Stimulated activated CD8-positive, alpha-beta memory T cell treated with anti-CD3 and anti-CD28 coated beads, Interleukin-15, amount 100 ng/mL, for 48 hours (primary cell): ENCODE data around the gene CLDN9.
"Not testable (repeated sequence)": the region's sequence is repeated elsewhere in the genome, so short reads cannot be mapped to it uniquely, and the experiment has no call there.

ENCODE experiments used
- DNase-seq, 2 donors: peaks; one replicate each; pipeline ENCODE4 v3.0.0-alpha.2; 2020; ENCODE audit warnings: low read depth in 2 of 2

CLDN9 gene

DNA sequence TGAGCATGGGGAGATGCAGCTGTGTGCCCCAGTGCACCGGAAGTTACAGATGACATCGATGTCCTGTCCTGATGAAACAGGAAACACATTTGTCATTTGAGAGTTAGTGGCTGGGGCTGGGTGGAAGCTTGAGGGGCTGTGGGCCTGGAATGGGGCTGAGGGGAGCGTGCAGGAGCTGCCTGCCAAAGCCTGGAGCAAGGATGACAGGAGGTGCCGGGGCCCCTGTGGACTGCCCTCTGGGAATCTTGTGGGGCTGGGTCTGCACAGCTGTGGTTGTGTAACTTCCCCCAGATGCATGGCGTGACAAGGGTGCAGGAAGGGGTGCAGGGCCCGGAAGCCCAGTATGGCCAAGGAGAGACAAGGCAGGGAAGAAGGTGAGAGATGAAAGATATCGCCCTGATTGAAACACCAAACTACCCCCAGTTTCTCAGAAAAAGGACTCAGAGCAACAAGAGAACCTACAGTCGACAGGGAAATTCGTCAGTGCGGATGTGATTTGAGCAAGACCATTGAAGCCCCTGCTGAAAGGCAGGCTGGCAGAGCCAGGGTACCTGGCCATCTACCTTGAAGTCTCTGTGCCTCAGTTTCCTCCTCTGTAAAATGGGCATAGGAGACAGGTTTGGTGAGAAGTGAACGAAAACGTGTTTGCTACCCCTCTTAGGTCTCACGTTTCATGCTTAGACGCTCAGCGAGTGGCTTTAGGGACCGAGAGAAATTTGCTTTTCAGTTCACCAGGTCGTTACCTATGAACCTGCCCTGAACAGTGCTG, 42.4 kb downstream of the CLDN9 start:
- no peak for DNase-seq

DNA sequence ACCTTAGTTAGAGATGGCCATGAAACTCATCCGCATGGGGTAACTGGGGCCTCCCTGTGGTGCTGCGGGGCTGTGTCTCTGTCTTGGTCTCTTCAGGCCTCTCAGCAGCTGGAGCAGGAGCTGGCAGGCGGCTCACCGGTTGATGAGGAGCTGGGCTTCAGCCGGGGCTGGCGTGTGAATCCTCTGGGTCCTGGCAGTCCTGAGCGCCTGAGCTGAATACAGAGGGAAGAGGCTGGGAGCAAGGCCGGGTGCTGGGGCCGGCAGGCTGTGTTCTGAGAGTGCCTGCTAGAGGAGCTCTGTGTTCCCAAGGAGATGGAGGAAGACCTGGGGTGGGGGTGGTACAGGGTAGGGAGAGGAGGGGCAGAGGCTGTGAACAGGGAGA, 43.0 kb downstream of the CLDN9 start:
- not testable (repeated sequence) for DNase-seq

DNA sequence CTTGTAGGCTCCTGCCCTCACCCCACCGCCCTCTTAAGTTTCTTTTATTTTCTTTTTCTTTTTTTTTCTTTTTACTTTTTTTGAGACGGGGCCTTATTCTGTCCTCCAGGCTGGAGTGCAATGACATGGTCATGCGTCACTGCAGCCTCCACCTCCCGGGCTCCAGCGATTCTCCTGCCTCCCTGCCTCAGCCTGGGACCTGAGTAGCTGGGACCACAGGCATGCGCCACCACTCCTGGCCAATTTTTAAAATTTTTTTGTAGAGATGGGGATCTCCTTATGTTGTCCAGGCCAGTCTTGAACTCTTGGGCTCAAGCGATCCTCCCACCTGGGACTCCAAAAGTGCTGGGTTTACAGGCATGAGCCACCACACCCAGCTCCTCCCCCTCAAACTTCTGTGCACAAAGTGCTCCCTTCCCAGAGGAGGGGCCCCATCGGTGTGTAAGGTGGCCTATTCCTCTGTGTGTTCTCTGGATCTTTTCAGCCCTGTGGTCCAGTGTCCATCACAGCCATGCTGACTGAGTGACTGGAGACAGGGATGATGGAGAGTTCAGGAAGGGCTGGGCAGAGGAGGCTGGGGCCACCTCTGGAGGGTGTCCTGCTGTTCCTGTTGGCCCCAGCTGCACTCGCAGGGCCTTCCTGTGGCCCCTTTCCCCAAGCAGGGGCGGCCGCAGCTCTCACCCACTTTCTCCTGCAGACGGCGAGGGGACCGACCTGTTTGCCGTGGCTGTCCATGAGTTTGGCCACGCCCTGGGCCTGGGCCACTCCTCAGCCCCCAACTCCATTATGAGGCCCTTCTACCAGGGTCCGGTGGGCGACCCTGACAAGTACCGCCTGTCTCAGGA, 43.8 kb downstream of the CLDN9 start:
- no peak for DNase-seq

DNA sequence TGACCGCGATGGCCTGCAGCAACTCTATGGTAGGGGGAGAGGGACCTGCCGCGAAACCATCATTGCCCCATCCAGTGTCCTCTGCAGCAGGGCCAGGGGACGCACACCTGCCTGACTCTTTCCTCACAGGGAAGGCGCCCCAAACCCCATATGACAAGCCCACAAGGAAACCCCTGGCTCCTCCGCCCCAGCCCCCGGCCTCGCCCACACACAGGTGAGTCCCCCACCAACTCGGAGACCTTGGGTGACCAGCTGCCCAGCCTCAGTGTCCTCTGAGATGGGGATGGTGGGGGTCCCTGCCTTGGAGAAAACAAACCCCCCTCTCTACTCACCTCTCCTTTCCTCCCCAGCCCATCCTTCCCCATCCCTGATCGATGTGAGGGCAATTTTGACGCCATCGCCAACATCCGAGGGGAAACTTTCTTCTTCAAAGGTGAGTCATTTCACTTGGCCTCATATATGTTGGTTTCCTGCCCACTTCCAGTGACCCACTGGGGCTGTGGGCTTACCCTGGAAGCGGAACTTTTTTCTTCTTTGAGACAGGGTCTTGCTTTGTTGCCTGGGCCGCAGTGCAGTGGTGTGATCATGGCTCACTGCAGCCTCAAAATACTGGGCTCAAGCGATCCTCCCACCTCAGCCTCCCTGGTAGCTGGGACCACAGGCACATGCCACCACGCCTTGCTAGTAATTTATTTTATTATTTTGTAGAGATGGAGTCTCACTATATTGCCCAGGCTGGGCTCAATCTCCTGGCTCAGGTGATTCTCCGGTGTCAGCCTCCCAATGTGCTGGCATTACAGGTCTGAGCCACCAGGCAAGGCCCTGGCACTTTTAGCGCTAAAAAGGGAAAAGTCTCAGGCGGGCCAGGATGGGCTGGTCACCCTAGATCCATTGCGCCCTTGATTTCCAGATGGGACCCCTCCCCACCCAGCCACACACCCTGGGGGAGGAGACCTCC, 44.7 kb downstream of the CLDN9 start:
- no peak for DNase-seq

DNA sequence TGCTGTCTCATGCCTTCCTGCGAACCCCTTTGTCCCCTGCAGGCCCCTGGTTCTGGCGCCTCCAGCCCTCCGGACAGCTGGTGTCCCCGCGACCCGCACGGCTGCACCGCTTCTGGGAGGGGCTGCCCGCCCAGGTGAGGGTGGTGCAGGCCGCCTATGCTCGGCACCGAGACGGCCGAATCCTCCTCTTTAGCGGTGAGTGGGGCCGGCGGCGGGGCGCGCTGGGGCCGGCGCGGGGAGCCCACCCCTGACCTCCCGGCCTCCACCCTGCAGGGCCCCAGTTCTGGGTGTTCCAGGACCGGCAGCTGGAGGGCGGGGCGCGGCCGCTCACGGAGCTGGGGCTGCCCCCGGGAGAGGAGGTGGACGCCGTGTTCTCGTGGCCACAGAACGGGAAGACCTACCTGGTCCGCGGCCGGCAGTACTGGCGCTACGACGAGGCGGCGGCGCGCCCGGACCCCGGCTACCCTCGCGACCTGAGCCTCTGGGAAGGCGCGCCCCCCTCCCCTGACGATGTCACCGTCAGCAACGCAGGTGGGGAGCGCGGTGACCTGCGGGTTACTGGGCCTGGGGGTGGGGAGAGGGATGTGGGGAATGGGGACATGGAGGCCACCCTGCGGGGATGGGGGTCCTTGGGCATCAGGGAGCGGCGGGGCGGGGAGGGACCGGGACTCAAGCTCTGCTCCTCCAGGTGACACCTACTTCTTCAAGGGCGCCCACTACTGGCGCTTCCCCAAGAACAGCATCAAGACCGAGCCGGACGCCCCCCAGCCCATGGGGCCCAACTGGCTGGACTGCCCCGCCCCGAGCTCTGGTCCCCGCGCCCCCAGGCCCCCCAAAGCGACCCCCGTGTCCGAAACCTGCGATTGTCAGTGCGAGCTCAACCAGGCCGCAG, 45.7 kb downstream of the CLDN9 start:
- no peak for DNase-seq

DNA sequence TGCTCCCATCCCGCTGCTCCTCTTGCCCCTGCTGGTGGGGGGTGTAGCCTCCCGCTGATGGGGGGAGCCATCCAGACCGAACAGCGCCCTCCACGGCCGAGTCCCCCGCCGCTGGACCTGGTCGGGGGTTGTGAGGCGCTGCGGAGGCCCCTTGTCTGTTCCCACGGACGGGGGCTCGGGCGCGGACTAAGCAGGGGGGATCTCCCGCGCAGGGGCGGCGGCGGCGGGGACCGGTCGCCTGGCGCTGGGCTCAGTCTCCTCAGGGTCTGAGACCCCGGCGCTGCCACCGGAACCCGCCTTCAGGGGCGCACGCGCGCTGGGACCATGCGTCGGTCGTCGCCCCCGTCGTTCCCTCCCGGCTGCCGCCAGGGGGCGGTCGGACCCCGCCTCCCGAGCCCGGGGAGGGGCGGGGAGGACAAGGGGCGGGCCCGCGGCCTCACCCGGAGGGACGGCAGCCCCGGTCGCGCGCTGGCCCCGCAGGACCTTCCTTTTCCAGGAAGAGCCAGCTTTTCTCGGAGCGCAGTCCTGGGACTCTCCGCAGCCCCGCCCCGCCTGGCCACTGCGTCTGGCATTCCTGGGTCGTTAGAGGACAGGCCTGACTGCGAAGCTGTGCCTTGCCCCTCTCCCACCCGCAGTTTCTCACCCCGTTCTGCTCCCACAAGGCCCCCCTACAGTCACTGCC, 46.5 kb downstream of the CLDN9 start:
- DNase-seq, result peak; percentile 82 to 85

DNA sequence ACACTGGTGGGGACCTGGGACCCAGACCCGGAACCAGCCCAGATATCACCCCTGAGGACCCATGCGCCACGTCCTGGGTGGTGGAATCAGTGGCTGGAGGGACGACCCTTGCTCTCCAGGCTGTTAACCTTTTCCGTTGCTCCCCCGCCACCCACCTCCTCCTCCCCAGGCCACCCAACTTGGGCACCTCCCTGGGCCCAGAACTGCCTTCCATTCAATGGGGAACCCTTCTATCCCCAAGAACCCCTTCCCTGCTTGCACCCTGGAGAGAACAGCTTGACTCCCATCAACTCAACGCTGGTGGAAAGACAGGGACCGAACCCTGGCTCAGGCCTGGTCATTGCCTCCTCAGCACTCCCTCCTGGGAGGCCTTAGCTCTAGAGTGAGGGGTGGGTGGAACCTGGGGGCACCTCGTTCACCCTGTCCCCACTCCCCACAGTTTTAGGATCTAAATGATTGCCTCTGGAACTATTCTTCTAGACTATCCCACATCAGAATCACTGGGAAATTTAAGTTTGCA, 47.1 kb downstream of the CLDN9 start:
- no peak for DNase-seq

DNA sequence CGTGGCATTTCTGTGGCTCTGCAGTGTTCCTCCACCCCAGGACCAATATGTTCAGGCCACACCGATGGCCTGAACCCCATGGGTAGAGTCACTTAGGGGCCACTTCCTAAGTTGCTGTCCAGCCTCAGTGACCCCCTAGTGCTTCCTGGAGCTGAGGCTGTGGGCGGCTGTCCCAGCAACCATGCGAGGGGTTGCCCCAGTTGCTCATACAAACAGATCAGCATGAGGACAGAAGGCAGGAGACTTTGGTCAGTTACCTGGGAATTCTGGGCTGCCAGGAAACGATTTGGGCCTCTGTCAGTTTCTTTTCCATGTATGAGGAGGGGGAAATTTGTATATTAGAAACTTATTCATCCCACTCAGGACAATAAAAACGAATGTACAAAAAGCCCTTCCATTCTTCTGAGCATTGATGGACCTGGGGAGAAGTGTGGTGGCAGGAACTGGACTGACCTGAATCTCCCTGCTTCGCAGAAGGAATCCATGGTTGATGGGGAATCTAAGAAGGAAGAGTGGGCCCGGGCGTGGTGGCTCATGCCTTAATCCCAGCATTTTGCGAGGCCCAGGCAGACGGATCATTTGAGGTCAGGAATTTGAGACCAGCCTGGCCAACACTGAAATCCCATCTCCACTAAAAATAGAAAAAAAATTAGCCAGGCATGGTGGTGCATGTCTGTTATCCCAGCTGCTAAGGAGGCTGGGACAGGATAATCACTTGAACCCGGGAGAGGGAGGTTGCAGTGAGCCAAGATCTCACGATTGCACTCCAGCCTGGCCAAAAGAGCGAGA, 47.8 kb downstream of the CLDN9 start:
- DNase-seq, result no peak

DNA sequence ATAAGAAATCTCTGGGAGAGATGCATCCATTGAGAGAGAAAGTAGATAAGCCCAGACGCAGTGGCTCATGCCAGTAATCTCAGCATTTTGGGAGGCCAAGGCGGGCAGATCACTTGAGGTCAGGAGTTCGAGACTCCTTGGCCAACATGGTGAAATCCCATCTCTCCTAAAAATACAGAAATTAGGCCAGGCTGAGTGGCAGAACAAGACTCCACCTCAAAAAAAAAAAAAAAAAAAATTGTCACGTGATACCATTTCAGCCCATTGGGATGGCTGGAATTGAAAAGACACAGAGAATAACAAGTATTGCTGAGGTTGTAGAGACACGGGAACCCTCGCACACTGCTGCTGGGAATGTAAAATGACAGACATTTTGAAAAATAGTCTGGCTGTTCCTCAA, 49.8 kb downstream of the CLDN9 start:
- DNase-seq, result no peak

DNA sequence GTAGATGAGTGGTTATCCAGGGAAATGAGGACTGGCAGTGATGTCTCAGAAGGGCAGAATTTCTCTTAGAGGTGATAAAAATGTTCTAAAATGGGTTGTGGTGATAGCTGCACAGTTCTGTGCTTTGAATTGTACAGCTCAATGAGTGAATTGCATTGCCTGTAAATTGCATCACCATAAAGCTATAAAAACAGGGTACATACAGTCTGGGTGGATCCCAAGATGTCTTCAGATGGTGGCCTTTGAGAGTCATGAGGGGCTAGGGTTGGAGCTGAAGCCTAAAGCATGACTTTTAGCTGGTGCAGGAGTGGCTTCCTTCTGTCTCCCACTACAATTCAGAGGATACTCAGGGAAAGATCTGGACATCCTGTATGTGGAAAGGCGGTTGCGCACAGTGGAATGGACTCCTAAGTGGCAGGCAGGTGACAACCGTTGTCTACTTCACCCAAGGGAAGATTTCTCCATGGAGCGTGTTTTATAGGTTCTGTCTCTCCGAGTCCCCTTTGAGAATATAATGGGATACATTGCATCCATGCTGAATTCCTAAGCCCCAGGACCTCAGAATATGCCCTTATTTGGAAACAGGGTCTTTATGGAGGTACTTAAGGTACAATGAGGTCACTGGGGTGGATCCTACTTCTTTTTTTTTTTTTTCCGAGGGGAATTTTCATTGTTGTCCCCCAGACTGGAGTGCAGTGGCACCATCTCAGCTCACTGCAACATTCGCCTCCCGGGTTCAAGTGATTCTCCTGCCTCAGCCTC, 51.1 kb downstream of the CLDN9 start:
- DNase-seq, result no peak
